HG03378 (cell line): ENCODE results near the gene PPFIA1.
"Not testable (repeated sequence)": the region's sequence is repeated elsewhere in the genome, so short reads cannot be mapped to it uniquely, and the experiment has no call there.

Source experiments
- ATAC-seq: cut with Tn5 transposase; IDR thresholded peaks from one replicate; pipeline ENCODE4 v1.9.1; 2021; ENCODE audit warnings: mild to moderate bottlenecking, moderate library complexity; ENCODE audit not compliant: unreplicated experiment

Gene PPFIA1

GRCh38 chr11:70383664-70384565 lies 113.4 kb downstream of the PPFIA1 start:
- no peak for ATAC-seq

GRCh38 chr11:70384566-70385152 lies 114.2 kb downstream of the PPFIA1 start:
- no peak for ATAC-seq

GRCh38 chr11:70387564-70387963 lies 117.1 kb downstream of the PPFIA1 start:
- no peak for ATAC-seq

- no peak for ATAC-seq
These were observed 118.7 kb downstream of the PPFIA1 start for GRCh38 chr11:70389201-70389600.

DNA sequence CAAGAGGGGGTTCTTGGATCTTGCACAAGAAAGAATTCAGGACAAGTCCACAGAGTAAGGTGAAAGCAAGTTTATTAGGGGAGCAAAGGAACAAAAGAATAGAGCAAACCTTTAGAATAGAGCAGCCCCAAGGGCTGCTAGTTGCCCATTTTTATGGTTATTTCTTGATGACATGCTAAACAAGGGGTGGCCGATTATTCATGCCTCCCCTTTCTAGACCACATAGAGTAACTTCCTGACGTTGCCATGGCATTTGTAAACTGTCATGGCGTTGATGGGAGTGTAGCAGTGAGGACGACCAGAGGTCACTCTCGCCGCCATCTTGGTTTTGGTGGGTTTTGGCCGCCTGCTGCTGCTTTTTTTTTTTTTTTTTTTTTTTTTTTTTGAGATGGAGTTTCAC lies 120.4 kb downstream of the PPFIA1 start:
- ATAC-seq: not testable (repeated sequence)

DNA sequence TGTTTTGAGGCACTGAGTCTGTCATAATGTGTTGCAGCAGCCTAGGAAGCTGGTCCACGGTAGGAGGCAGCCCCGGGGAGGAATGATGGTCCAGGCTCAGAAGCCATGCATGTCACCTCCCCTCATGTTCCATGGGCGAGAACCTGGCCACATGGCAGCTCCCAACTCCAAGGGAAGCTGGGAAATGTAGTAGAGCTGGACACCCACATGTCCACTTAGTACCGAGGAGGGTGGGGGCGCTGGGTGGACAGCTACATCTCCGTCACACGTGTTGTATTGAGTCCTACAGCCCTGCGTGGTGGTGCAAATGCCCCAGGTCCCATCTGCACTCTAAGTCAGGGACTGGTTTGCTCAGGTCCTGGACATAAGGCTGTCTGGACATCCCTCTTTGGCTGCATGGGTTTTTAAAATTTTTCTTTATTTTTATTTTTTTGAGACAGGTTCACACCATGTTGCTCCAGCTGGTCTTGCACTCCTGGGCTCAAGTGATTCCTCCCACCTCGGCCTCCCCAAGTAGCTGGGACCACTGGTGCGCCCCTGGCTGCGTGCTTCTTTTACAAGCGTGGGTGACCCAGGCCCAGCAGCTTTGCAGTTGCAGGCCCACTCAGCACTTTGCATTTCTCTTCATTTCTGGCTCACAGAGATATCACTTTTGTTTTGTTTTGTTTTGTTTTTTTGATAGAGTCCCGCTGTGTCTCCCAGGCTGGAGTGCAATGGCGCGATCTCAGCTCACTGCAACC lies 123.9 kb downstream of the PPFIA1 start:
- no peak for ATAC-seq

DNA sequence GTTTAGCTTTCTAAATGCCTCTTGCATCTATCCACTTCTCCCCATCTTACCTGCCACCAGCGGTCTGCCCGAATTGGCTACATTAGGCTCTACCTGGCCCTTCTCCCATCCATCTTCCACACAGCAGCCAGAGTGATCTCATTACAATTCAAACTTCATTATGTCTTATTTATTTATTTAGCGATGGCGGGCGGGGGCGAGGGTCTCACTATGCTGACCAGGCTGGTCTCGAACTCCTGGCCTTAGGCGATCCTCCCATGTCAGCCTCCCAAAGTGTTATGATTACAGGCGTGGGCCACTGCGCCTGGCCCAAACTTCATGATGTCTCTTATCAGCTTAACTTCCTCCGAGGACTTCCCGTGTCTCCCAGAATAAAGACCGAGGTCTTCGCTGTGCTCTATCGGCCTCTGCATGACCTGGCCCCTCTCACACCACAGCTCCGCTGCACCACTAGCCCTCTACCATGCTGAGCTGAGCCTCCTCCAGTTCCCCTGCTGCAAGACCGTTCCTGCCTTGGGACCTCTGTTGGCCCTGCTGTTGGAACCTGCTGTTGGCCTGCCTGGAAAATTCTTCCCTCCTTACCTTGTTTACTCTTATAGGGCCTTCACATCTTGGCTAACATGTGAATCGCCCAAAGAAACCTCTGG lies 127.0 kb downstream of the PPFIA1 start:
- ATAC-seq: no peak

DNA sequence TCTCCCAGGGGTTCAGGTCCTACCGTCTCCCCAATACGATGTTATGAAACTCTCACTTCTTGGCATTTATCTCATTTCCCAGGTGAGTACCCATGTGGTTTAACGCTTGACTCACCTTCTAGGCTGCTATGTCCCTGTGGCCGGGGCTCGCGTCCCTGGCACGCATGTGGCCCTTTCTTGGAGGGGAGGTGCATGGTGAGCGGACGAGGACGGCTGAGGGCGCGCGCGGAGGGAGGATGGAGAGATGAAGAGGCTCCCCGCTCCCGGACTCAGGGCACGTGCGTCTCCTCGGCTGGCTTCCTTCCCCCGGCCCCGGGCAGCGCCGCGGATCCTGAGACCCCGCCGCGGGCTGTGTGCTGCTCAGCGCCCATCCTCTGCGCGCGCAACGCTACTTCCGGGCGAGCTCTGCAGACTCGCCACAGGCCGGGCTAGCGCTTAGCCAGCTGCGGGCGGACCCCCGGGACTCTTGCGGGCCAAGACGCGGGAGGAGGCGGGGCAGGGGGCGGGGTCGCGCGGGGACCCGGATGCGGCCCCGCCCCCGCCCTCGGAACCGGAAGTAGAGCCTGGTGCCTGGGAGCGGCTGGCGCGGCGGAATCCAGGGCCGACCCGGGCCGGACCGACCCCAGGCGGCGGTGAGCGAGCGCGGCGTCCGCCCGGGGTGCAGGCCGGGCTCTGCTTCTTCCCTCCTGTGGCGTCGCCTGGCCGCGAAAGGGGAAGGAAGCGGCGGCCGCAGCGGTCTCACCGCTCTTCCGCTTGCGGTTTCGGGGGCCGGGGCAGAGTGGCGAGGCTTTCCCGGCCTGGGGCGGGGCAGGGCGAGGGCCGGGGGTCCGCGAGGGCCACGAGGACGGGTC lies 127.7 kb downstream of the PPFIA1 start, which contains the start of gene CTTN:
CTTN (plus strand) TSS at position 547 of the 851 bp plus-strand sequence. CDS start 8,769 bp downstream, outside the sequence.
- ATAC-seq: no peak

DNA sequence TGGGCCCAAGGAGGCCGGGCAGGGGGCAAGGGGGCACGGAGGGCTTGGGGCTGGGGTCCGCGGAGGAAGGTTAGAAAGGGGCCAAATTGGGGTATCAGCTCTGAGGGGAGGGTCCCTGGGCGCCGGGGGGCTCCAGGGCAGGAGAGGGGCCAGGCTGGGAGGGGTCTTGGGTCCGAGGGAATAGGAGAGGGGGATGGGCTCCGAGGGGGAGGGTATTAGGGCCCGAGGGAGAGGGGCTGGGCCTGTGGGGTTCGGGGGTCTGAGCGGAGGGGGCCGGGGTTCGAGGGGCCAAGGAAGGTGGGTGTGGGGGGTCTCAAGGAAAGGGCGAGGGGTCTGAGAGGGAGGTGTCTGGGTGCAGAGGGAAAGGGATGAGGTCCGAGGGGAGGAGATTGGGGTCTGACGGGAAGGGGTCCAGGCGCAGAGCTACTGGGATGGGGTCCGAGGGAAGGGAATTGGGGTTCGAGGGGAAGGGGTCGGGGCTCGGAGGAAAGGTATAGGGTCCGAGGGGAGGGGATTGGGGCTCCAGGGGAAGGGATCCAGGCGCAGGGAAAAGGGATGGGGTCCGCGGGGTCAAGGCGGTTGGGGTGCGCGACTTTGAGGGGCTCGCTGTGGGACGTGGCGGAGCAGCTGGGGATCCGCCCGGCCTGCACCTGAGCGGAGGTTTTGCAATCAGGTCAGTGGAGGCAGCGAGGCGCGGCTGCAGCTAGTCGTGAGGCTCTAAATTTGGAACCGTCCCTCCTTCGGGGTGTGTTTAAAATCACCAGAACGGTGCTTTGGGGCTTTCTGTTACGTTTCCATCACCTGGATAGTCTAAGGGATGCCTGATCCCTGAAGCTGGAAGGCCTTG lies 128.6 kb downstream of the PPFIA1 start:
- no peak for ATAC-seq

- ATAC-seq: no peak
These were observed 129.2 kb downstream of the PPFIA1 start for GRCh38 chr11:70399681-70400112.

DNA sequence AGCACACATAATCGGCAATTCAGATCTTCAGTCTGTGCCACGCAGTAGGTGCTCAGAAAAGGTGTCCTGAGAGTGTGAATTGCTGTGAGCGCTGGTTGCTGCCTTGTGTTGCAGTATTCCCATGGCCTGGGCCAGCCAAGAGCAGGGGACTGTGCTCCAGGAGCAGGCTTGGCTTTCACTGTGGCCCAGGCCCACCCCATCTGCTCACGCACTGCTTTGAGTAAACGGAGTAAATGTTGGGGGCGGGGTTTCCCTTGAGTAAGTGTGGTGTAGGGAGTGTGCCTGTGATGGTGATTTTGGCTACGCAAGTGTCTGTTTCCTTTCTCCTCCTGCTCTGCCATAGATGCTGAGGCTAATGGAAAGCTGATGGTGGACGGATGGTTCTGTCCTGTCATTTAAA lies 130.2 kb downstream of the PPFIA1 start:
- no peak for ATAC-seq

- no peak for ATAC-seq
These were observed 131.5 kb downstream of the PPFIA1 start for GRCh38 chr11:70402016-70402415.

- no peak for ATAC-seq
These were observed 132.2 kb downstream of the PPFIA1 start for GRCh38 chr11:70402685-70403084.

DNA sequence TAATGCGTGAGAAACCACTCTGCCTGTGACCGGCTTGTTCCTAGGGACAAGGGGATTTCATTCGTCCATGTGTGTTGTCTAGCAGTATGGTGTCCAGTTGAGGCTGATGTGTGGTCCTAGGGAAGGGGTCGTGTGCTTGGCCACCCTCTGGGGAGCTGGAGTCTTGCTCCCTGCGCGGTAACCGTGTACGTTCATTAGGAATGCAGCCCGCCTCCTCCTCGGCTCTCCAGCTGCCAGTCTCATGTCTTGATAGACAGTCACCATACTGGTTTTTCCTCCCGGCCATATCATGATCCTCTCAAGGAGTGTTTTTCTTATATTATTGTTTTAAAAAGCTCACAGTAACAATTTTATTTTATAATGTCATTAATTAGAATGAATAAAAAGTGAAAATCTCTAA lies 133.8 kb downstream of the PPFIA1 start:
- no peak for ATAC-seq

DNA sequence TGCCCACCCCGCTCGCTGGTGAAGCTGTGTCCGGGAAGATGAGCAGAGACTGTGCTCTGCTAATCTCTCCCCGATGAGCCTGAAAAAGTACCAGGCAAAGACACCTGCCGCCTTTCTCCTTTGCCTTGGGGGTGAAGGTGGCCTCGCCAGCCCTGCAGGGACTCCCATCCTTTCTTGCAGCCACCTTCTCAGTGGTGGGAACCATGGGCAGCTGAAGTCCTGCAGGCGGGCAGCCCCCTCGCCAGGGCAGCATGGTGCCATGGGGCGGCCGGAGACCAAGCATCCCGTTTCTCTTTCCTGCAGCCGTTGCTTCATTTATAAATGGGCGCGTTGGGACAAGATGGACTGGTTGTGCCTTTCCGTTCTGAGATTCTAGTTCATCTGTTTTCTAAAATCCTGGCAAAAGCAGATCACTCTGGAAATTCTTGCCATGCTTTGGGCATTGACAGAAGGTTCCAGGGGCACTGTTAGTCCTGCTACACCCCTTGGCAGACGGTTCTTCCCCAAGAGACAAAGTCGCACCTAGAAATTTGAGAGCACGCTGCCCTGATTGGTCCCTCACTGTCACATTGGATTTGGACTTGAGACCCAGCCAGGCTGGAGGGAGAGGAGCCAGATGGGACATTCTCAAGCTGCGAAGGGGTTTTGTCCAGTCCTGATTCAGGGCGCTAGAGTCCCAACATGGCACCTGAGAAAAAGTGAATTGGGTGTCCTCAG lies 135.3 kb downstream of the PPFIA1 start:
- ATAC-seq: no peak

DNA sequence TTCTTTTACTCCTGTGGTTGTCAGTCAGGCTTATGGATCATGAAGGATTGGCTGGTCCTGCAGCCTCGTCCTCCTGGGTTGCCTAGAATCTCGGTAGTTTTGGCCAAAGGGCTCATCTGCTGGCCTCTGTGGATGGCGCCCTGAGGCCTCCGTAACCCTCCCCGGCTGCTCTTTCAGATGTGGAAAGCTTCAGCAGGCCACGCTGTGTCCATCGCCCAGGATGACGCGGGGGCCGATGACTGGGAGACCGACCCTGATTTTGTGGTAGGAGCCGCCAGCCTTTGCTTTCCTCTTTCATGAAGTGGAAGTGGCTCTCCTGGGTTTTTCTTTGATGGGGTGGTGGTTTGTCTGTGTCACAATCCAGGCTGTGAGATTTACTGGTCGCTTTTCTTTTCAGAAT lies 136.6 kb downstream of the PPFIA1 start:
- ATAC-seq: no peak

DNA sequence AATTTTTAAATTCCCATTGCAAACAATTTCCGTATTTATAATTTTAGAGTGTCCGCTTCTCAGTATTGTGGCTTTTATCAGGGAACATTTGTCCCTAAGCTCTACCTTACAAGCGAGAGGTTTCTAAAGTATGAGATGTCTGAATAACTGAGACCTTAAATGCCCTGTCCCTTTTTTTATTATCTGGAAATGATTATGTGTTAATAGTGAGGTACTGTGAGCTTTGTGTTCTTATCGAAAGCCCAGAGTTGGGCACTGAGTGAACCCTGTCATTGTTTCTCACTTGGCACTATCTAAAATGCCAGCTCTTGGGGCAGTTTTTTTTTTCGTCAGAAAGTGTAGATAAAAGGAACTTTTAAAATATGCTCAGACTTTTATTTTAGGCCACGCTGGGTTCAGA lies 137.3 kb downstream of the PPFIA1 start:
- no peak for ATAC-seq

GRCh38 chr11:70408326-70408725 lies 137.8 kb downstream of the PPFIA1 start:
- ATAC-seq: not testable (repeated sequence)

- ATAC-seq: no peak
These were observed 138.9 kb downstream of the PPFIA1 start for GRCh38 chr11:70409437-70409836.
